ENCODE measurements around the gene APBB2.
A peak's percentile ranks its signal among the peaks of the same experiment; 100 is the strongest.

The APBB2 gene

GRCh38 chr4:41106694-41107419 lies 107.5 kb downstream of the APBB2 start:
- DNase-seq (ENCODE audit: low spot score) = no peak

- no peak for DNase-seq (ENCODE audit: low spot score)
Observed at GRCh38 chr4:41106081-41106480, 108.3 kb downstream of the APBB2 start.

GRCh38 chr4:41104155-41104554 lies 110.2 kb downstream of the APBB2 start:
- no peak for DNase-seq (ENCODE audit: low spot score)

- no peak for DNase-seq (ENCODE audit: low spot score)
Observed at GRCh38 chr4:41103657-41104056, 110.7 kb downstream of the APBB2 start.

DNA sequence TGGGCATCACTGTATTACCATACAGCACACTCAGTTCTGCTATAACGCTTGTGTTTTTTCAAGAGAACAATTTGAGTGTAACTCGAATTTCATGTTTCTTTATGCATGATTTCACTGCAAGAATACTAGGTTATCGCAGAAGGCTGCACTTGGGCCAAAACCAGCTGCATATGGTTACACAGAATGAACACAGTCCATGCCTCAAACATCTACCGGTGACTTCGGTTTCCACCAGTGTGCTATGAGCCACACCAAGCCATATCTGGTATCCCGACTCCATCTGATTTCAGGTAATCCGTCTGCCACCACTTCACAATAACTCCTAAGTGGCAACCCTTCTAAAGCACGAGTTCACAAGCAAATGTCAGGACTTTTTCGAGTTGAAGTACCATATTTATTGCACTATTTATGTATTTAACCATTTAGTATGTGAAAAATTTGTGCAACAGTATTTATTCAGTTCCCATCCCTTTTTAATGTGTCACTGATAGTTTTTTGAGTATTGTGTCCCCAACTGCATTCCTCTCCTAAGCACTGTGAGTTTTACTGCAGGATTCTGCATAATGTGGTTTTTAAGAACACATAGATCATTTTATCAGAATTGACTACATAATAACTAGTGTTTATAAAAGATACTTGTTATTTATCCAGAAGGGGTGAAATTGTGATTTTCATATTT lies 111.8 kb downstream of the APBB2 start:
- no peak for DNase-seq (ENCODE audit: low spot score)

DNA sequence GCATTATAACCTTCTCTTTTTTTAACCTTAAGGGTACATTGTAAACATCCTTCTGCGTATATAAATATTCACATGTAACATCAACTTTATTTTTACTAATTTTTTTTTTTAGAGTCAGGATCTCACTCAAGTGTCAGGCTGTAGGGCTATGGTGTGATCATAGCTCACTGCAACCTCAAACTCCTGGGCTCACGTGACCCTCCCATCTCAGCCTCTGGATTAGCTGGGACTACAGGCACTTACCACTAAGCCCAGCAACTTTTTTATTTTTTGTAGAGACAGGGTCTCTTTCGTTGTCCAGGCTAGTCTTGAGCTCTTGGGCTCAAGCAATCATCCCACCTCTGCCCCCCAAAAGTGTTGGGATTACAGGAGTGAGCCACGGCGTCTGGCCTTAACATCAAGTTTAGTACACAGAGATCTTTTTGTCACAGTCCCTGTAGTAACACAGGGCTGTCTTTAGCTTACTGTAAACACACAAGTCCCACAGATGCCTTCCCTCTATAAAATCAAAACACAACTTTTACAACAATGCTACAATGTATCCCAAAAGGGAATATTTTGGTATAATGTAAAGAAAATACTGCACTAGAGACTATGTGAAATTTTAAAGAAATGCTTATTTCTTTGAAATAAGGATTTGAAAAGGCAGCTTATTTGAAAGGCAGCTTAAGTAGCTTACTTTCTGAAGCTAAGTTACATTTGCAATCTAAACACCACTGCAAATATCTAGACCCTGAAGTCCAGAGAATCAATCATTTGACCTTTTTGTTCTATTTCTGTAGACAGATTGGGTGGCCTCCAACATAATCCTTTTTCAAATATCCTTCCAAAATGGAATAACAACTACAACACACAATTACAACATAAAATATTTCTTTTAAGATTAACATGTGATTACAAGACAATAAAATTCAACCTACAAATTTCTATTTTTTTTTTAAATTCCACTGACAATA lies 116.0 kb downstream of the APBB2 start:
- DNase-seq (ENCODE audit: low spot score) = no peak

GRCh38 chr4:41095973-41096372 lies 118.4 kb downstream of the APBB2 start:
- DNase-seq (ENCODE audit: low spot score) = no peak

- no peak for DNase-seq (ENCODE audit: low spot score)
Observed at GRCh38 chr4:41095192-41095872, 119.0 kb downstream of the APBB2 start.

DNA sequence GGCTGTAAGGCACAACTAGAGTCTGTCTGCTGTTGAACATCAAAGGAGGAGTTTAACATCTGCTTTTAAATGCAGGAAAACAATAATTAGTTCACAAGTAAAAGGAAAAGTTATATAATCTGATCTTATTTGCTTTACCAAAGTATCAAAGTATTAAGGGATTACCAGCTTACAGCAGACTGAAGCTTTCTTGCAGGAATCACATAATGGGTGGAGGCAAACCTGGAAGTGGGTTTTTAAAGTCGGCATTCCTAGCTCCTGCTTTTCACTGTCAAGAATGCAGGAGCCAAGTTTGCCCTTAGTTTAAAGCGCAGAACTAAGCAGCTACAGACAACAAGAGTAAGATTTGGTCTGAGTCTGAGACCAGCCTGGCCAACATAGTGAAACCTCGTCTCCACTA lies 122.2 kb downstream of the APBB2 start:
- no peak for DNase-seq (ENCODE audit: low spot score)

- no peak for DNase-seq (ENCODE audit: low spot score)
Observed at GRCh38 chr4:41081847-41082246, 132.5 kb downstream of the APBB2 start.

DNA sequence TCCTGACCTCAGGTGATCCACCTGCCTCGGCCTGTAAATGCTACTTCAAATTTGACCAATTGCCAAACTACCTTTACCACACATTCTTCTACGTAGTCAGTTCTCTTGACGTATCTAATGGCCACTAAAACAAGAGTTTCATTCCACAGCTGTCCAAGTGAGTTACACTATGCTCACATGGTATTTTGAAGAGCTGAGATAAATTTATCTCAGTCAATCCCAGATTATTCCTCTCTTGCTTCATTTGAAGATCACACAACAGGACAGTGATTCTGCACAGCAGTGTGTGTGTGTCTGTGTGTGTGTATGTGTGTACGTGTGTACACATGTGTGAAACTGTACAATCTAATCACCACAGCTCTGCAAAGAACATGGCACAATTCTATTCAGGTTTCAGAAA lies 133.4 kb downstream of the APBB2 start:
- DNase-seq (ENCODE audit: low spot score) = no peak

DNA sequence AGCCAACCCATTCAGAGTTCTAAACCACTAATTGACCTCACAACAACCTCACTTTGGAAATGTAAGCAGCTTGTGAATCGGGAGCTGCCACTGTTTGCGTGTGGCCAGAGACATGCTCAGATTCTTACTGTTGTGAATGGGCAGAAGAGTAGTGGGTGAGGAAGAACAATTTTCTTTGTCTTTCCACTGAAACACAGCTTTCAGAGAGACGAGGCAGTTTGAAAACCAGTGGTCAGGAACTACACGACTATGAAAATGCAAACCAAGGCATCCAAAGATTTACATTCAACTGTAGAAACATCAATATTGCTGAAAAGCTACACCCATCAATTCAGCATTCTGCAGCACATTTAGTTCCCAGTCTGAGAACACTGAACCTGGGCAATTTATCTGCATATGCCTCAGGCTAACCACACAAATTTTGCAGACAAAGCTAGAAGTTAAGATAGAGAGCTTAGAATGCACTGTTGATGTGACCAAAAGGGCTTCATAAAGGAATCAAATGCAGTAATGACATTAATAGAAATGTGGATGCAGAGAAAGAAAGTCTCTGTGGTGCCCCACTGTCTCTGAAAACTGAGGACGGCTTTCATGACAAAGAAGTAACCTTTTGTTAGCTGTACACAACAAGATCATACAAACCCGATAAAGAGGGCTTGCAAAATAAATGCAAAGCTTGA lies 134.3 kb downstream of the APBB2 start:
- DNase-seq (ENCODE audit: low spot score) = no peak

DNA sequence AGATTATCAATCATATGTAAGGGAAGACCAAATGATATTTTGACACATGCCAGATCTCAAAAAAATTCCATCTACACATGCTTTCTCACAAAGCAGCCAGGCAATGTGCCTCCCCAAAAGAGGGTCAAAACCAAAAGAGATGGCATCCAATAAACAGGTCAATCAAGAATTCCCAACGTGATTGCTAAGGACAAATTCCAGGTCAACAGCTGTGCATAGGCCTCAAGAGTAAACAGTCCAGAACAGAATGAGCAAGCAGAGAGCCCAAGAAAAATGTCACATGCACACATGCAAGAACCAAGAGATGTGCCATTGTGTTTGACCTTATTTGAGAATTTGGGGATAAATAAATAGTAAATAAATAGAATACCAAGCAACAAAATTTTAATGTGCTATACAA lies 136.7 kb downstream of the APBB2 start:
- DNase-seq (ENCODE audit: low spot score) = peak; percentile 1

GRCh38 chr4:41076481-41076880 lies 137.9 kb downstream of the APBB2 start:
- DNase-seq (ENCODE audit: low spot score) = no peak

- no peak for DNase-seq (ENCODE audit: low spot score)
Observed at GRCh38 chr4:41074215-41074614, 140.1 kb downstream of the APBB2 start.

- DNase-seq (ENCODE audit: low spot score) = no peak
Observed at GRCh38 chr4:41072021-41072777, 142.1 kb downstream of the APBB2 start.

- no peak for DNase-seq (ENCODE audit: low spot score)
Observed at GRCh38 chr4:41070516-41071281, 143.6 kb downstream of the APBB2 start.

GRCh38 chr4:41069838-41070237 lies 144.5 kb downstream of the APBB2 start:
- no peak for DNase-seq (ENCODE audit: low spot score)

- no peak for DNase-seq (ENCODE audit: low spot score)
Observed at GRCh38 chr4:41069257-41069656, 145.1 kb downstream of the APBB2 start.

DNA sequence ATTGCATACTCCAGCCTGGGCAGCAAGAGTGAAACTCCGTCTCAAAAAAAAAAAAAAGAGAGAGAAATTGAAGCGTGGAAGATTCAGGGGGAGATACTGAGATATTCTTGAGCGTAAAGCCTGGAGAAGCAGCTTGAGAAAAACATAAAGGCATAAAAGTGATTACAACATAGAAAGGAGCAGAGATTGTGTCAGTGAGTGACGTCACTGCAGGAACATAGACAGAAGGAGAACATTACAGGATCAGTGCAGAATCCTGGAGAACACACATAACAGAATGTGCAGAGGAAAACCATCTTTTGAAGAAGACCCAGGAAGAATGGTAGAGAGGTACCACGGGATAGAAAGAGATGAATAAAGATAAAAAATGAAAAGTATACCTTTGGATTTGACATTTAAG lies 147.0 kb downstream of the APBB2 start:
- no peak for DNase-seq (ENCODE audit: low spot score)
